CD4-positive, alpha-beta memory T cell (primary cell): ENCODE measurements around the gene DYRK1A. TPM values are rescaled to one million over a fixed set of nuclear protein-coding genes. Genes with fewer than 3 reads are reported as not detected.

ENCODE experiments used
- CTCF ChIA-PET: fragments of 350-600 bp; sonication (Branson Sonifier 250); formaldehyde crosslinking; loops from one replicate; lab custom pipeline; 2021; ENCODE audit warnings: inconsistent platforms; ENCODE audit not compliant: partially characterized antibody; lab: Charles Lee
- POLR2A ChIA-PET: fragments of 350-600 bp; sonication (Branson Sonifier 250); formaldehyde crosslinking; loops from one replicate; lab custom pipeline; 2021; ENCODE audit not compliant: partially characterized antibody; lab: Charles Lee
- DNase-seq, 5 donors: peaks; one replicate each; pipeline versions ENCODE4 v3.0.0 to v3.0.0-alpha.2; 2020 to 2022; ENCODE audit warnings: mixed read lengths in 1 of 5
- H3K27ac ChIP-seq: one replicate; pipeline ENCODE4 v1.7.0; 2013; ENCODE audit warnings: low read depth, low read length
- H3K27me3 ChIP-seq: 2 replicates; pipeline ENCODE4 v1.7.0; 2013; ENCODE audit warnings: mild to moderate bottlenecking, low read length, moderate library complexity; ENCODE audit not compliant: insufficient read depth
- H3K36me3 ChIP-seq: 2 replicates; pipeline ENCODE4 v1.7.0; 2013; ENCODE audit warnings: mild to moderate bottlenecking, low read length, moderate library complexity; ENCODE audit not compliant: insufficient read depth
- H3K4me1 ChIP-seq: 2 replicates; pipeline ENCODE4 v1.7.0; 2013; ENCODE audit warnings: mild to moderate bottlenecking, low read length, moderate library complexity; ENCODE audit not compliant: insufficient read depth
- H3K4me3 ChIP-seq, 2 donors: one replicate each; pipeline ENCODE4 v1.7.0; 2013; ENCODE audit warnings: low read length in 2 of 2, mild to moderate bottlenecking in 1 of 2
- H3K9me3 ChIP-seq, 2 donors: one replicate each; pipeline ENCODE4 v1.7.0; 2013; ENCODE audit warnings: low read length in 2 of 2, control low read depth in 1 of 2; ENCODE audit not compliant: control insufficient read depth in 1 of 2
- H3K27ac Mint-ChIP-seq, 7 donors: one replicate each; pipeline ENCODE4 v1.8.0; 2020 to 2021; ENCODE audit warnings: mixed read lengths in 7 of 7, mild to moderate bottlenecking in 6 of 7, inconsistent platforms in 3 of 7, moderate library complexity in 3 of 7
- H3K27me3 Mint-ChIP-seq, 2 donors: one replicate each; pipeline ENCODE4 v1.8.0; 2020 to 2021; ENCODE audit warnings: mixed read lengths in 2 of 2
- H3K36me3 Mint-ChIP-seq, 2 donors: one replicate each; pipeline ENCODE4 v1.8.0; 2020 to 2021; ENCODE audit warnings: mixed read lengths in 2 of 2, inconsistent platforms in 1 of 2, mild to moderate bottlenecking in 1 of 2
- H3K4me1 Mint-ChIP-seq, 4 donors: one replicate each; pipeline ENCODE4 v1.8.0; 2020 to 2021; ENCODE audit warnings: mixed read lengths in 4 of 4, mild to moderate bottlenecking in 1 of 4
- H3K4me3 Mint-ChIP-seq, 8 donors: one replicate each; pipeline ENCODE4 v1.8.0; 2020 to 2021; ENCODE audit warnings: mixed read lengths in 8 of 8, mild to moderate bottlenecking in 7 of 8, moderate library complexity in 6 of 8, inconsistent platforms in 3 of 8
- H3K9me3 Mint-ChIP-seq, 8 donors: one replicate each; pipeline ENCODE4 v1.8.0; 2020 to 2021; ENCODE audit warnings: mixed read lengths in 8 of 8, mild to moderate bottlenecking in 5 of 8, inconsistent platforms in 3 of 8, moderate library complexity in 1 of 8
- intact Hi-C: fragments of 100-400 bp; cut with micrococcal nuclease; formaldehyde crosslinking; loops from one replicate; pipeline ENCODE4 v1.15.1; 2023
- polyA plus RNA-seq, 2 donors: library from polyadenylated mRNA; unstranded; fragments of 300-500 nt; fragmentation: Illumina TruSeq; gene quantifications; one replicate each; pipeline ENCODE4 v1.2.3, GENCODE V29; 2021
- total RNA-seq, 2 experiments: library from RNA; stranded (reverse); gene quantifications; one replicate each; pipeline ENCODE4 v1.2.3, GENCODE V29; 2021

The DYRK1A gene
- total and polyA plus RNA-seq, 4 experiments from 2014 or later = 1.4 to 130 (median 65.2) TPM

DNA sequence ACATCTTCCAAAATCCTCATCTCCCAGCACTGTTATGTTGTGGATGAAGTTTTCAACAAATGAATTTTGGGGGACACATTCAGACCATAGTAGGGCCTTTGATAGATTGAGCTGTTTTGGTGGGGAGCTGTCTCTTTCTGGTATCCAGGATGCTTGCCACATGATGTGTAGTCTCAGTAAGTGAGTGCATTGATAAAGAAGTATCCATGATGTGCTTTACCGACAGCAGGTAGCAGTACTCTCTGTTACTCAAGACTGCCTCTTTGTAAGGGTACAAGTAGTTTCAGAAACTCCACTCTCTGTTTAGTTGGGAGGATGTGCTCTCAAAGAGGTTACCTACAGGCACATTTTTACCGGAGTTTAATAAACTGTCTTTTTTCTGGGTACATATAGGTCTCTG lies 26.5 kb downstream of the DYRK1A start:
- Mint-ChIP-seq H3K27ac (peak overlapping the region in 6 of 7 donors; percentile 7 to 81 (median 28)), H3K4me1 (peaks cover 63 to 90% (median 78%) of the 10 kb centered on the region in 4 donors)
- intact Hi-C loops = no loop called here

DNA sequence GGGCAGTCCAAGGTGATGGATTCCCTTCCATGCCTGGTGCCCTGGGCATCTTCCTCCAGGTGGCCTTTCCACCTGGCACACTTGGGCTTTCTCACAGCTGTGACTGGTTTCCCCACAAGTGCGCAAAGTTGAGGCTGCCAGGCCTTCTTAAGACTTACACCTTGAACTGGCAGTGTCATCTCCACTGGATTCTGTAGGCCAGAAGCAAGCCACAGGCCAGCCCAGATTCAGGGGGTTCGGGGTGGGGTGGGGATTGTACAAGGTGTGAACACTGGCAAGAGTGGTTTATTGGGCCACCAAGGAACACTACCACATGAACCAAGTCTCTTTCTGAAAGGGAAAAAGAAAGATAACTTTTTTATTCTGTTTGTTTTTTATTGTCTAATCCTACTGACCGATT lies 27.2 kb downstream of the DYRK1A start:
- peak overlapping the region in 3 of 8 donors; percentile 32 to 69 (median 39) for H3K4me3 Mint-ChIP-seq
- Histone ChIP-seq H3K27ac (no peak overlapping the region), H3K9me3 (no peaks in the 10 kb centered on the region), H3K36me3 (no peaks in the 10 kb centered on the region), H3K27me3 (no peaks in the 10 kb centered on the region), H3K4me1 (peaks cover 88% of the 10 kb centered on the region), H3K4me3 (no peak overlapping the region)
- H3K27ac Mint-ChIP-seq = peak overlapping the region in 3 of 7 donors; percentile 9 to 42 (median 31)
- DNase-seq = no peak
- peaks cover 0 to 7% of the 10 kb centered on the region in 2 donors for H3K36me3 Mint-ChIP-seq
- CTCF ChIA-PET = no interaction called here
- H3K27me3 Mint-ChIP-seq = no peaks in the 10 kb centered on the region
- intact Hi-C loops = no loop called here
- H3K9me3 Mint-ChIP-seq = no peaks in the 10 kb centered on the region
- H3K4me1 Mint-ChIP-seq = peaks cover 67 to 89% (median 80%) of the 10 kb centered on the region in 4 donors
- POLR2A ChIA-PET = no interaction called here

More for the DNA sequence above, 26.5 kb downstream of the DYRK1A start:
- no peak overlapping the region for H3K4me3 ChIP-seq
- ChIA-PET POLR2A (interaction anchor here (1.0 to 3.0 kb wide), 2 partner anchors 10 to 24 kb away, joined by 4 to 13 read pairs; no protein-coding TSS in a partner anchor), CTCF (no interaction called here)
- peaks cover 87% of the 10 kb centered on the region for H3K4me1 ChIP-seq
- H3K27ac ChIP-seq = no peak overlapping the region
- no peaks in the 10 kb centered on the region for H3K36me3 ChIP-seq
- H3K9me3 ChIP-seq = no peaks in the 10 kb centered on the region
- H3K36me3 Mint-ChIP-seq = peaks cover 0 to 7% of the 10 kb centered on the region in 2 donors
- no peaks in the 10 kb centered on the region for H3K27me3 Mint-ChIP-seq
- H3K27me3 ChIP-seq = no peaks in the 10 kb centered on the region
- H3K9me3 Mint-ChIP-seq = no peaks in the 10 kb centered on the region
- H3K4me3 Mint-ChIP-seq = peak overlapping the region in 6 of 8 donors; percentile 23 to 71 (median 46)
- DNase-seq = no peak

DNA sequence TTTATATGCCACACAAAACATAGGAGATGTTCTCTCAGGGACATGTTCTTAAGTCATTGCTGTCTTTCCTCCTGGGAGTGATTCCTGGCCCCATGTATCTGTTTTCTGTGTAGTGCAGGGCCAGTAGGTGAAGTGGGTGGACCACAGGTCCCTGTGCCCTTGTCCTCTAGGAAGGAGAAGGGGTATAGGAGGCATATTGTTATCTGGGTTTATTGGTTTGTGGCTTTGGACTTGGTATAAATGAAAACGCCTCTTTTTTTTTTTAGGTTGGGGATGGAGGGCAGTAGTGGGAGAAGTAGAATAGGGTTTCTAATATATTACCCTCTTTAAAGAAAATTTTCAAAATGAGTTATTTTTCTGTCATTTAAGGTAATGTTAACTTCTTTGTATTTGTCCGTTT lies 29.4 kb downstream of the DYRK1A start:
- no peaks in the 10 kb centered on the region for H3K36me3 ChIP-seq
- Mint-ChIP-seq H3K4me3 (peak overlapping the region in 6 of 8 donors; percentile 35 to 72 (median 56)), H3K27me3 (no peaks in the 10 kb centered on the region), H3K4me1 (peaks cover 70 to 90% (median 80%) of the 10 kb centered on the region in 4 donors), H3K27ac (peak overlapping the region in 5 of 7 donors; percentile 6 to 75 (median 54)), H3K9me3 (peaks cover 0 to 5% (median 1%) of the 10 kb centered on the region in 8 donors), H3K36me3 (peaks cover 0 to 11% of the 10 kb centered on the region in 2 donors)
- H3K4me1 ChIP-seq = peaks cover 84% of the 10 kb centered on the region
- ChIA-PET CTCF (no interaction called here), POLR2A (no interaction called here)
- intact Hi-C loops = no loop called here
- H3K27me3 ChIP-seq = no peaks in the 10 kb centered on the region
- DNase-seq = no peak
- H3K27ac ChIP-seq = no peak overlapping the region
- no peak overlapping the region for H3K4me3 ChIP-seq
- H3K9me3 ChIP-seq = no peaks in the 10 kb centered on the region

DNA sequence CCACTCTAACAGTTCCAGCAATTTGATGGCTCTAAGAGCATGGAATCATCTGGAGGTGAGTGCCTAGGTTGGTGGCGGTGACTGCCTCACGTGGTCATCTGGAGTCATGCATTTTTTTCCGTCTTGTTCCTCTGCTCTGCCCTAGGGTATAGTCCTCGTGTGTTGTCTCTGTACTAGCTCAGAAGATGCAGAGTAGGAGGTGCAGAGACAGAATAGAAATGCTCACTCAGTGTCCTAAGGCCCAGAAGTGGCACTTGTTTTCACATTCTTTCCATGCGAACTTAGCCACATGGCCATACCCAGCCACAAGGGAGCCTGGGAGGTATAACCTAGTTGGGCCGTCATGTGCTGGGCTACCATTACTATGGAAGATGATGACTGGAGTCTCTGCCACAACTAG lies 30.3 kb downstream of the DYRK1A start:
- DNase-seq = no peak
- ChIA-PET POLR2A (no interaction called here), CTCF (no interaction called here)
- Mint-ChIP-seq H3K27ac (peak overlapping the region in 2 of 7 donors; percentile 14 to 29), H3K27me3 (no peaks in the 10 kb centered on the region), H3K4me1 (peaks cover 62 to 84% (median 73%) of the 10 kb centered on the region in 4 donors), H3K9me3 (peaks cover 0 to 8% (median 2%) of the 10 kb centered on the region in 8 donors), H3K4me3 (peak overlapping the region in 6 of 8 donors; percentile 20 to 72 (median 44)), H3K36me3 (peaks cover 3 to 8% of the 10 kb centered on the region in 2 donors)
- Histone ChIP-seq H3K27ac (no peak overlapping the region), H3K4me1 (peaks cover 75% of the 10 kb centered on the region), H3K9me3 (no peaks in the 10 kb centered on the region), H3K36me3 (no peaks in the 10 kb centered on the region), H3K4me3 (no peak overlapping the region), H3K27me3 (no peaks in the 10 kb centered on the region)
- intact Hi-C loops = no loop called here

DNA sequence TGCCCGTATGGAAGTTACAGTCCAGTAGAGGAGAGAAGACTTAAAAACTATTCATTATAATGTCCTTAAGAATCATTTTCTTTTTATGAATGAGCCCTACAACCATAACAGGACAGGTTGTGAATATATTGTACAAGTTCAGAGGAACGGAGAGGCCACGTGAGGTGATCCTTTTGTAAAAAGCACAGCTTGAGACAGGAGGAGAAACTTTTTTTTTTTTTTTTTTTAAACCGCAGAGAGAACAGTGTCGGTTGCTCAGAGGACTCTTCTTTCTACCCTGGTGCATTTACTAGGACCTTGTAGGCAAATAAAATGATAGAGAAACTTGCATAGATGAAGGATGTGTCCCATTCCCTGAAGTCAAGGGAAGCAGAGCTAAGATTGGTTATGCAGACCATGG lies 32.1 kb downstream of the DYRK1A start:
- Mint-ChIP-seq H3K4me1 (peaks cover 52 to 82% (median 72%) of the 10 kb centered on the region in 4 donors), H3K9me3 (peaks cover 0 to 21% (median 12%) of the 10 kb centered on the region in 8 donors), H3K27me3 (no peaks in the 10 kb centered on the region), H3K36me3 (peaks cover 9 to 17% of the 10 kb centered on the region in 2 donors), H3K27ac (peak overlapping the region in 6 of 7 donors; percentile 0 to 75 (median 41)), H3K4me3 (peak overlapping the region in 7 of 8 donors; percentile 13 to 76 (median 43))
- Histone ChIP-seq H3K4me3 (no peak overlapping the region), H3K9me3 (no peaks in the 10 kb centered on the region), H3K4me1 (peaks cover 71% of the 10 kb centered on the region), H3K27me3 (no peaks in the 10 kb centered on the region), H3K27ac (no peak overlapping the region), H3K36me3 (no peaks in the 10 kb centered on the region)
- POLR2A ChIA-PET = interaction anchor here (0.5 to 1.1 kb wide), 3 partner anchors 9 to 165 kb away, joined by 3 read pairs; no protein-coding TSS in a partner anchor
- DNase-seq = peak in 4 of 5 donors; percentile 26 to 37 (median 32)
- CTCF ChIA-PET = no interaction called here
- intact Hi-C loops = no loop called here

DNA sequence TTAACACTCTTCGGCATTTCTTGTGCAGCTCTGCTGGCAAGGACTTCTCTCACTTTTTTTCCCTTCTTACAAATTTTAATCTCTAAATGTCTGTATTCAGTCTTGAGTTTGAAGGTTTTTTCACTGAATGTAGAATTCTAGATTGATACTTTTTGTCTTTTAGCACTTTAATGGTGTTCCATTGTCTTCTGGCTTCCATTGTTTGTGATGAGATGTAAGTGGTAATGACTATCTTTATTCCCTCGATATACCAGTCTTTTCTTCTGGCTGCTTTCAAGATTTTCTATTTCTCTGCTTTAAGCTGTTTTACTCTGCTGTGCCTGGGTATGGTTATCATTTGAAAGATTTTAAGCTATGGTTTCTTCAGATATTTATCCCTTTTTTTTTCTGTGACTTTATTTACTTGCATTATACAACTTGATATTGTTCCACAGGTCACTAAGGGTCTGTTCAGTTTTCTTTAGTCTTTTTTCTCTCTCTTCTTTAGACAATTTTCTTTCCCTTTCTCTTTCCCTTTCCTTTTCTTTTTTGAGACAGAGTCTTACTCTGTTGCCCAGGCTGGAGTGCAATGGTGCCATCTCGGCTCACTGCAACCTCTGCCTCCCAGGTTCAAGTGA lies 35.8 kb downstream of the DYRK1A start:
- H3K4me1 Mint-ChIP-seq = peaks cover 54 to 87% (median 77%) of the 10 kb centered on the region in 4 donors
- no peaks in the 10 kb centered on the region for H3K36me3 ChIP-seq
- no peaks in the 10 kb centered on the region for H3K27me3 Mint-ChIP-seq
- no peak for DNase-seq
- no peaks in the 10 kb centered on the region for H3K9me3 ChIP-seq
- ChIA-PET POLR2A (interaction anchor here (1.0 kb wide), 1 partner anchor 36 kb away, joined by 3 read pairs; the partner anchor contains the start of gene DYRK1A), CTCF (interaction anchor here (1.5 kb wide), 1 partner anchor 25 kb away, joined by 4 read pairs; no protein-coding TSS in a partner anchor)
- H3K9me3 Mint-ChIP-seq = peaks cover 0 to 21% (median 12%) of the 10 kb centered on the region in 8 donors
- peaks cover 9 to 19% of the 10 kb centered on the region in 2 donors for H3K36me3 Mint-ChIP-seq
- H3K27me3 ChIP-seq = no peaks in the 10 kb centered on the region
- no peak overlapping the region for H3K4me3 ChIP-seq
- intact Hi-C loops = no loop called here
- peak overlapping the region in 4 of 7 donors; percentile 28 to 60 (median 54) for H3K27ac Mint-ChIP-seq
- H3K27ac ChIP-seq = no peak overlapping the region
- peaks cover 74% of the 10 kb centered on the region for H3K4me1 ChIP-seq
- H3K4me3 Mint-ChIP-seq = peak overlapping the region in 4 of 8 donors; percentile 40 to 61 (median 52)

DNA sequence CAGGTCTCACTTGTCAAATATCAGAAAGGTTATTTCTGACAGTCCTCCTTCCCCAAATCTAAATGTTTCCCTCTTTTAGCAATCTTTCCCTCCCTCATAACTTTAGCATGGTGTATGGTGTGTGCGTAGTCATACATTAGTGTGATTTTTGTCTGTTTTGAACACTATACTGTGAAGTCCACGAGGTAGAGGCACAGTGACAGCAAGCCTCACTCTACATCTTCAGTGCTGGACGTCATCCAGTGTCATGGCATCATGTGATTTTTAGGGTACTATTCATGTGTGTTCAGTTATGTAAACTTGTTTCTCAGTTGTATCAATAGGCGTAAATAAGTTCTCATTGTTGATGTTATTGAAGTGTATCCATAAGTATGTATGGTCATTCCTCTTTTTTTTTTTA lies 39.1 kb downstream of the DYRK1A start:
- H3K27ac ChIP-seq = no peak overlapping the region
- intact Hi-C loops = no loop called here
- no peaks in the 10 kb centered on the region for H3K27me3 ChIP-seq
- Mint-ChIP-seq H3K36me3 (peaks cover 13 to 19% of the 10 kb centered on the region in 2 donors), H3K27me3 (no peaks in the 10 kb centered on the region), H3K27ac (peak overlapping the region in 2 of 7 donors; percentile 2 to 3), H3K4me3 (peak overlapping the region in 7 of 8 donors; percentile 14 to 74 (median 43)), H3K9me3 (peaks cover 0 to 18% (median 11%) of the 10 kb centered on the region in 8 donors), H3K4me1 (peaks cover 53 to 85% (median 75%) of the 10 kb centered on the region in 4 donors)
- no peaks in the 10 kb centered on the region for H3K36me3 ChIP-seq
- CTCF ChIA-PET = interaction anchor here (1.2 kb wide), 1 partner anchor 10 kb away, joined by 3 read pairs; no protein-coding TSS in a partner anchor
- no peak overlapping the region for H3K4me3 ChIP-seq
- POLR2A ChIA-PET = interaction anchor here (0.6 kb wide), 1 partner anchor 190 kb away, joined by 3 read pairs; no protein-coding TSS in a partner anchor
- no peaks in the 10 kb centered on the region for H3K9me3 ChIP-seq
- DNase-seq = no peak
- H3K4me1 ChIP-seq = peaks cover 79% of the 10 kb centered on the region
